ENCODE data around the gene GPC1.

GRCh38 chr2:240512666-240513535, 77.4 kb downstream of the GPC1 start:
- TF ChIP-seq CTCF (IDR thresholded peaks at IDR 0.05 in 4 of 5, conservative IDR thresholded peaks at IDR 0.05 in 1 of 5) = no peak
- no peak for TF ChIP-seq POLR2A (IDR thresholded peaks at IDR 0.05)
